ENCODE measurements around the gene PRAME. TPM values are rescaled to one million over a fixed set of nuclear protein-coding genes. Genes with fewer than 3 reads are reported as not detected.
"Not testable (repeated sequence)": the region's sequence is repeated elsewhere in the genome, so short reads cannot be mapped to it uniquely, and the experiment has no call there.

PRAME gene, protein sequence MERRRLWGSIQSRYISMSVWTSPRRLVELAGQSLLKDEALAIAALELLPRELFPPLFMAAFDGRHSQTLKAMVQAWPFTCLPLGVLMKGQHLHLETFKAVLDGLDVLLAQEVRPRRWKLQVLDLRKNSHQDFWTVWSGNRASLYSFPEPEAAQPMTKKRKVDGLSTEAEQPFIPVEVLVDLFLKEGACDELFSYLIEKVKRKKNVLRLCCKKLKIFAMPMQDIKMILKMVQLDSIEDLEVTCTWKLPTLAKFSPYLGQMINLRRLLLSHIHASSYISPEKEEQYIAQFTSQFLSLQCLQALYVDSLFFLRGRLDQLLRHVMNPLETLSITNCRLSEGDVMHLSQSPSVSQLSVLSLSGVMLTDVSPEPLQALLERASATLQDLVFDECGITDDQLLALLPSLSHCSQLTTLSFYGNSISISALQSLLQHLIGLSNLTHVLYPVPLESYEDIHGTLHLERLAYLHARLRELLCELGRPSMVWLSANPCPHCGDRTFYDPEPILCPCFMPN
- not detected in 2 replicates for total RNA-seq
- long read RNA-seq: 0 reads

DNA sequence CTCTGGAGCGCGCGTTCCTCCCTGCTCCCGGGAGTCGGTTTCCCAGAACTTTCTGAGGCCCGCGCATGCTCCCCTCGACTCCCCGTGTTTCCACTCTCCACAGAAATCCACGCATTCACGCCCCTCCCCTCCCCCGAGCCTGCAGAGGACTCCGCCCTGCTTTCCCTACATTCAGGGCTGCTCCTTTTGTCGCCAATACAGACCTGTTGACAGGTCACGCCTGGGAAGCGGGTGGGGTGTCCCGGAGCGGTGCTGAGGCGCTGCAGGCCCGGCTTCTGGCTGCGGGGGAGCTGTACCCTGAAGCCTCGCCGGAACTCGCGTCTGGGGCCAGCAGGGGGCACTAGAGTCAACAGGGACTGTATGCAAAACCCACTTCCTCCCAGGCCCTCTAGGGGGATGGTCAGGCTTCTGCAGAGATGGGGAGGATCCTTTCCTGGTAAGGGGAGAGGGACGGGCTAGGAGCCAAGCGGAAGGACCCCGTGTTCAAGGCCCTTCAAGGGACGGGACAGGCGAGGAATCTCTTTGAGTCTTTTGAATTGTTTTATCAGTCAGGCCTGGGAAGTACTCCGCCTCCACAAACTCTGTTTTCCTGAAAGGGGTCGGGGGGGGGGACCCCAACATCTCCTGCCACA is at the start of gene PRAME:
Gene PRAME, minus strand, starts transcription at position 294 of the 632 bp plus-strand sequence. CDS start 2,433 bp downstream, outside the sequence.
- no peak within 1 kb of the TSS for H3K4me3 Mint-ChIP-seq (ENCODE audit: unreplicated experiment)
- no peaks in the 10 kb centered on the region for H3K4me1 Mint-ChIP-seq (ENCODE audit: unreplicated experiment)
- no peaks in the 10 kb centered on the region for H3K27me3 Mint-ChIP-seq (ENCODE audit: unreplicated experiment)
- H3K9me3 Mint-ChIP-seq (ENCODE audit: unreplicated experiment): no peaks in the 10 kb centered on the region
- H3K27ac Mint-ChIP-seq (ENCODE audit: unreplicated experiment): no peak within 1 kb of the TSS
- TF ChIP-seq, protein P1, sequence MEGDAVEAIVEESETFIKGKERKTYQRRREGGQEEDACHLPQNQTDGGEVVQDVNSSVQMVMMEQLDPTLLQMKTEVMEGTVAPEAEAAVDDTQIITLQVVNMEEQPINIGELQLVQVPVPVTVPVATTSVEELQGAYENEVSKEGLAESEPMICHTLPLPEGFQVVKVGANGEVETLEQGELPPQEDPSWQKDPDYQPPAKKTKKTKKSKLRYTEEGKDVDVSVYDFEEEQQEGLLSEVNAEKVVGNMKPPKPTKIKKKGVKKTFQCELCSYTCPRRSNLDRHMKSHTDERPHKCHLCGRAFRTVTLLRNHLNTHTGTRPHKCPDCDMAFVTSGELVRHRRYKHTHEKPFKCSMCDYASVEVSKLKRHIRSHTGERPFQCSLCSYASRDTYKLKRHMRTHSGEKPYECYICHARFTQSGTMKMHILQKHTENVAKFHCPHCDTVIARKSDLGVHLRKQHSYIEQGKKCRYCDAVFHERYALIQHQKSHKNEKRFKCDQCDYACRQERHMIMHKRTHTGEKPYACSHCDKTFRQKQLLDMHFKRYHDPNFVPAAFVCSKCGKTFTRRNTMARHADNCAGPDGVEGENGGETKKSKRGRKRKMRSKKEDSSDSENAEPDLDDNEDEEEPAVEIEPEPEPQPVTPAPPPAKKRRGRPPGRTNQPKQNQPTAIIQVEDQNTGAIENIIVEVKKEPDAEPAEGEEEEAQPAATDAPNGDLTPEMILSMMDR (IDR thresholded peaks at IDR 0.05): peak; percentile 41
- DNase-seq (ENCODE audit: extremely low spot score, unreplicated experiment): no peak
- no peaks in the 10 kb centered on the region for H3K36me3 Mint-ChIP-seq (ENCODE audit: unreplicated experiment)

DNA sequence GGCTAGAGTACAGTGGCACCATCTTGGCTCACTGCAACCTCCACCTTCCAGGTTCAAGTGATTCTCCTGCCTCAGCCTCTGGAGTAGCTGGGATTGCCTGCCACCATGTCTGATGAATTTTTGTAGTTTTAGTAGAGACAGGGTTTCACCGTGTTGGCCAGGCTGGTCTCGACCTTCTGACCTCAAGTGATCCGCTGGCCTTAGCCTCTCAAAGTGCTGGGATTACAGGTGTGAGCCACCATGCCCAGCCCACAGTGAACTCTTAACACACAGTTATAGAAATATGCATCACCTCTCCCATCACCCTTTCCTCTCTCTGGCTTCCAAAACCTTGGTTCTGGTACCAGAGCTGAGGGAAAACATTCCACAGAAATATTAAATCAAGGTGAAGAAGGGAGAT is 49.0 kb upstream of the PRAME start:
- not testable (repeated sequence) for H3K9me3 Mint-ChIP-seq (ENCODE audit: unreplicated experiment); H3K36me3 Mint-ChIP-seq (ENCODE audit: unreplicated experiment); DNase-seq (ENCODE audit: extremely low spot score, unreplicated experiment); H3K27ac Mint-ChIP-seq (ENCODE audit: unreplicated experiment); H3K4me3 Mint-ChIP-seq (ENCODE audit: unreplicated experiment); H3K4me1 Mint-ChIP-seq (ENCODE audit: unreplicated experiment)
- H3K27me3 Mint-ChIP-seq (ENCODE audit: unreplicated experiment): peaks cover 17% of the 10 kb centered on the region

DNA sequence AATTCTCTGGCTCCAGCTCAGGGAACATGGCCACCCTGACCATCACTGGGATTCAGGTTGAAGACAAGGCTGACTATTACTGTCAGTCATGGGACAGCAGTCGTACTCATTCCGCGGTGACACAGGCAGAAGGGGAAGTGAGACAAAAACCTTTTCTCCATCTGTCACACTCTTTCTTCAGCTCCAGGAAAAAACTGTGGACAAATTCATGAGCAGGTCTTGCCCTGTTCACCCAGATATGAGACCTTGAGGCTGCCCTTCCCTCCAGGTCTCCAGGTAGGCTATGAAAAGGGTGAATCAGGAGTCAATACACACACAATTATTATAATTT is 46.0 kb upstream of the PRAME start:
- Mint-ChIP-seq H3K9me3 (ENCODE audit: unreplicated experiment) (no peaks in the 10 kb centered on the region), H3K4me3 (ENCODE audit: unreplicated experiment) (no peak overlapping the region), H3K27ac (ENCODE audit: unreplicated experiment) (no peak overlapping the region), H3K27me3 (ENCODE audit: unreplicated experiment) (peaks cover 7% of the 10 kb centered on the region), H3K36me3 (ENCODE audit: unreplicated experiment) (no peaks in the 10 kb centered on the region), H3K4me1 (ENCODE audit: unreplicated experiment) (no peaks in the 10 kb centered on the region)
- TF ChIP-seq, protein P1 (IDR thresholded peaks at IDR 0.05): no peak
- DNase-seq (ENCODE audit: extremely low spot score, unreplicated experiment): no peak

DNA sequence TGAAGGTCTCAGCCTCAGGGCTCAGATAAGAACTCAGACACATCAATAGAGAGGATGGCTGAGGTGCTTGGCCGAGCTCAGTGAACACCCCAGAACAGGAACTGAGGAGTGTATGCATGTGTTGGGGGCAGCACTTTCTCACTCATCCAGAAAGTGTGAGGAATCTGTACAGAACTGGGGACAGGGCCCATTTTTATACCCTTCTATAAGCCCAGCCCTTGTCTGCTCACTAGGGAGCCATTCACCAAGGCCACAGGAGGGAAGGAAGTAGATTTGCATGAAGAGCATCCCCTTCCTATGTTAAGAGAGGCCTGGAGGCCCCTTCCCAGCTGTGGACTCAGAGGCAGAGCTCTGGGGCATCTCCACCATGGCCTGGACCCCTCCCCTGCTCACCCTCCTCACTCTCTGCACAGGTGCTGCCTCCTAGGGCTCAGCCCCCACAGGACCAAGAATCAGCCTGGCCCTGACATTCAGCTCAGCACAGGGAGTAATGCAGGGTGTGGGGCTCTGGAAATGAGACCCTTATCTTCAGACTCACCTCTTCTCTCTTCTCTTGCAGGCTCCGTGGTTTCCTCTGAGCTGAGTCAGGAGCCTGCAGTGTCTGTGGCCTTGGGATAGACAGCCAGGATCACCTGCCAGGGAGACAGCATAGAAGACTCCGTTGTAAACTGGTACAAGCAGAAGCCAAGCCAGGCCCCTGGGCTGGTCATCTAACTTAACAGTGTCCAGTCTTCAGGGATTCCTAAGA is 45.4 kb upstream of the PRAME start:
- H3K27me3 Mint-ChIP-seq (ENCODE audit: unreplicated experiment): peaks cover 7% of the 10 kb centered on the region

DNA sequence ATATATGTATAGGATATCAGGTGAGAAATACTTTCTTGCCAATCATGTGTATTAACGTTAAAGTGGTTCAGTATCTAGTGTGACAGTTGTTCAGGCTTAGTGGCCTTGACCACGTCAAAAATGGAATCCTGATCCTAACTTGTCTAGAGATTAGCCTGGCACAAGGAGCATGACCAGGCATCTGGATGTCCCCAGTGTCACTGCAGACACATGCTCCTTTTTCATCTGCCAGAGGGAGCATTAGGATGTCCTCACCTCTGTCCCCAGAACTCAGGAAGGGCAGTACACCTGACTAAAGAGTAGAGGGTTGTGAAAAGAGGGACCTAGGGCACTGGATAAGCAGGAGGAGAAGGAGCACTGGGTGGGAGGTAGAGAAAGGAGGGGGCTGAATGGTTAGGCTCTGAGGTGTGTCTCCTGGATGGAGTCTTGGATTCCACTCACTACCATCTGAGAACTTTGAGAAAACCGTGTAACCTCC is 44.4 kb upstream of the PRAME start:
- no peak overlapping the region for H3K27ac Mint-ChIP-seq (ENCODE audit: unreplicated experiment)
- TF ChIP-seq, protein P1 (IDR thresholded peaks at IDR 0.05): no peak
- no peaks in the 10 kb centered on the region for H3K4me1 Mint-ChIP-seq (ENCODE audit: unreplicated experiment)
- no peaks in the 10 kb centered on the region for H3K36me3 Mint-ChIP-seq (ENCODE audit: unreplicated experiment)
- H3K27me3 Mint-ChIP-seq (ENCODE audit: unreplicated experiment): peaks cover 3% of the 10 kb centered on the region
- no peak overlapping the region for H3K4me3 Mint-ChIP-seq (ENCODE audit: unreplicated experiment)
- no peaks in the 10 kb centered on the region for H3K9me3 Mint-ChIP-seq (ENCODE audit: unreplicated experiment)
- no peak for DNase-seq (ENCODE audit: extremely low spot score, unreplicated experiment)

More for the DNA sequence above, 45.4 kb upstream of the PRAME start:
- DNase-seq (ENCODE audit: extremely low spot score, unreplicated experiment): no peak
- Mint-ChIP-seq H3K36me3 (ENCODE audit: unreplicated experiment) (no peaks in the 10 kb centered on the region), H3K4me3 (ENCODE audit: unreplicated experiment) (no peak overlapping the region), H3K4me1 (ENCODE audit: unreplicated experiment) (no peaks in the 10 kb centered on the region), H3K27ac (ENCODE audit: unreplicated experiment) (no peak overlapping the region), H3K9me3 (ENCODE audit: unreplicated experiment) (no peaks in the 10 kb centered on the region)
- TF ChIP-seq, protein P1 (IDR thresholded peaks at IDR 0.05): no peak
